Ovary (tissue), 9 donors: Measurements from ENCODE around the gene MAP7. TPM values are rescaled to one million over a fixed set of nuclear protein-coding genes. Genes with fewer than 3 reads are reported as not detected.
"Not testable (repeated sequence)": the region's sequence is repeated elsewhere in the genome, so short reads cannot be mapped to it uniquely, and the experiment has no call there.

Source experiments
- DNase-seq, 5 donors: peaks; one replicate each; pipeline ENCODE4 v3.0.0-alpha.2; 2019 to 2020
- H3K27ac ChIP-seq, 2 donors: fragments of 200-600 bp; one replicate each; pipeline versions ENCODE4 v1.5.1 to v1.8.0; 2019 to 2022
- H3K27me3 ChIP-seq: fragments of 200-600 bp; one replicate; pipeline ENCODE4 v1.8.0; 2022
- H3K36me3 ChIP-seq: fragments of 200-600 bp; sonication (generic); one replicate; pipeline ENCODE4 v1.5.1; 2019
- H3K4me1 ChIP-seq: one replicate; pipeline ENCODE4 v1.8.1; 2013; ENCODE audit warnings: mild to moderate bottlenecking, moderate library complexity; ENCODE audit not compliant: insufficient read depth
- H3K4me3 ChIP-seq: fragments of 200-600 bp; sonication (generic); one replicate; pipeline ENCODE4 v1.5.1; 2017
- H3K9me3 ChIP-seq, 2 donors: fragments of 200-600 bp in 1 of 2; sonication (generic) in 1 of 2; one replicate each; pipeline versions ENCODE4 v1.5.1 to v1.8.1; 2013 to 2019; ENCODE audit warnings: mild to moderate bottlenecking in 1 of 2, moderate library complexity in 1 of 2
- EP300 ChIP-seq: sonication (generic); formaldehyde crosslinking; IDR thresholded peaks from one replicate; pipeline ENCODE4 v1.6.1; 2017; ENCODE audit warnings: antibody characterized with exemption
- POLR2A ChIP-seq: fragments of 450-650 bp; IDR thresholded peaks from one replicate; pipeline ENCODE4 v1.6.1; 2017; ENCODE audit warnings: antibody characterized with exemption, mild to moderate bottlenecking, moderate library complexity
- WGBS, 3 donors: extraction: QIAGEN DNeasy Blood & Tissue Kit in 1 of 3; methylation state at CpG; one replicate each; pipeline versions ENCODE4 v1.1.5 to v1.1.7; 2013 to 2017; 5-methylcytosine and 5-hydroxymethylcytosine counted together
- intact Hi-C, 4 donors: fragments of 100-400 bp; cut with DNase I; formaldehyde crosslinking; loops; one replicate each; pipeline versions ENCODE4 v1.11.0 to v1.15.1; 2022 to 2023
- polyA plus RNA-seq, 2 donors: library from polyadenylated mRNA; stranded (reverse); fragments of 200-250 nt in 1 of 2; fragments of 350-450 nt in 1 of 2; fragmentation: Illumina TruSeq in 1 of 2; extraction: RNeasy Lipid Tissue Mini Kit (QIAGEN cat#74804) in 1 of 2; gene quantifications; one replicate each; pipeline ENCODE4 v1.2.3, GENCODE V29; 2013 to 2014
- total RNA-seq, 7 donors: library from RNA; depleted of rRNA in 2 of 7; stranded (reverse); fragments of >200 nt in 2 of 7; fragmentation: NEBNext Ultra II Directional in 3 of 7; extraction: Animal tissue kit (Norgen Biotek cat#: 25700) in 3 of 7; gene quantifications; one replicate each; pipeline versions ENCODE4 v1.1.0 to v1.2.4, GENCODE V29; 2016 to 2023
- TF ChIP-seq, protein P1 (sequence below), 3 donors: fragments of 450-650 bp in 2 of 3; fragments of 200-600 bp in 1 of 3; IDR thresholded peaks; one replicate each; pipeline versions ENCODE4 v1.5.1 to v1.8.0; 2016 to 2022; ENCODE audit warnings: antibody characterized with exemption in 3 of 3, mild to moderate bottlenecking in 1 of 3
- donor health status: DM: no; HTN: no; CAD: no; lungs with moderate emphysema.
- donor health status: DM: no; HTN: no; CAD: no.
- donor health status: Bipolar disorder and iron deficiency.
- donor health status: DM: yes; HTN: yes; CAD: no.
- donor health status: DM: no; HTN: no; CAD: no.
- donor health status: DM: yes; HTN: yes; CAD: no.

The MAP7 gene
- total and polyA plus RNA-seq, 9 donors: 1.2 to 13.0 (median 3.6) TPM

DNA sequence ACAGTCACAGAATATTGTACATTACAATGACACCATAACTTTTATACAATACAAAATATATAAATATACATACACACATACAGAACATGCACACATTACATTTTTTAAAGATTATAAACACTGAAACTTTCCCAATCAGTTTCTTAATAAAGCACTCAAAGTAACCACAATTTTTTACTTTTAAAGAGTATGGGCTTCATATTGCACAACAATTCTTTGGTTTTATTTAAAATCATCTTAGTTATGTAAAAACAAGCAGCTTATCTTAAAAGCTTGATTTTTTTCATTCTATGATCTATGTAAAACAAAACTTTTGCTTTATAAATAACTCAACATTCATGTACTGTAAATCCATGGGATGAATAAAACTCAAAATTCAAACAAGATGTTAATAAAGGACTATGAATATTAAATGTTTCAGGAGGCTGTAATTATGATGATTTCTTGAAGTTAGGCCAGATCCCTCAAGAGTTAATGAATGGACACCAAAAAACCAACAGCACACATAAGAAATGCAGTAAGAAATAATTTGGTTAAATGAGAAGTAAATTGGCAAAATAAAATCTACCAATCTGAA, 167.5 kb downstream of the MAP7 start:
- Histone ChIP-seq H3K4me1 (no peaks in the 10 kb centered on the region), H3K27me3 (no peaks in the 10 kb centered on the region), H3K9me3 (no peaks in the 10 kb centered on the region), H3K4me3 (no peak overlapping the region), H3K27ac (peak overlapping the region in 1 of 2 donors; percentile 32), H3K36me3 (no peaks in the 10 kb centered on the region)
- DNase-seq: no peak
- TF ChIP-seq EP300 (no peak), POLR2A (no peak)
- TF ChIP-seq, protein P1, sequence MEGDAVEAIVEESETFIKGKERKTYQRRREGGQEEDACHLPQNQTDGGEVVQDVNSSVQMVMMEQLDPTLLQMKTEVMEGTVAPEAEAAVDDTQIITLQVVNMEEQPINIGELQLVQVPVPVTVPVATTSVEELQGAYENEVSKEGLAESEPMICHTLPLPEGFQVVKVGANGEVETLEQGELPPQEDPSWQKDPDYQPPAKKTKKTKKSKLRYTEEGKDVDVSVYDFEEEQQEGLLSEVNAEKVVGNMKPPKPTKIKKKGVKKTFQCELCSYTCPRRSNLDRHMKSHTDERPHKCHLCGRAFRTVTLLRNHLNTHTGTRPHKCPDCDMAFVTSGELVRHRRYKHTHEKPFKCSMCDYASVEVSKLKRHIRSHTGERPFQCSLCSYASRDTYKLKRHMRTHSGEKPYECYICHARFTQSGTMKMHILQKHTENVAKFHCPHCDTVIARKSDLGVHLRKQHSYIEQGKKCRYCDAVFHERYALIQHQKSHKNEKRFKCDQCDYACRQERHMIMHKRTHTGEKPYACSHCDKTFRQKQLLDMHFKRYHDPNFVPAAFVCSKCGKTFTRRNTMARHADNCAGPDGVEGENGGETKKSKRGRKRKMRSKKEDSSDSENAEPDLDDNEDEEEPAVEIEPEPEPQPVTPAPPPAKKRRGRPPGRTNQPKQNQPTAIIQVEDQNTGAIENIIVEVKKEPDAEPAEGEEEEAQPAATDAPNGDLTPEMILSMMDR (IDR thresholded peaks at IDR 0.05): no peak
- intact Hi-C loops: no loop called here

DNA sequence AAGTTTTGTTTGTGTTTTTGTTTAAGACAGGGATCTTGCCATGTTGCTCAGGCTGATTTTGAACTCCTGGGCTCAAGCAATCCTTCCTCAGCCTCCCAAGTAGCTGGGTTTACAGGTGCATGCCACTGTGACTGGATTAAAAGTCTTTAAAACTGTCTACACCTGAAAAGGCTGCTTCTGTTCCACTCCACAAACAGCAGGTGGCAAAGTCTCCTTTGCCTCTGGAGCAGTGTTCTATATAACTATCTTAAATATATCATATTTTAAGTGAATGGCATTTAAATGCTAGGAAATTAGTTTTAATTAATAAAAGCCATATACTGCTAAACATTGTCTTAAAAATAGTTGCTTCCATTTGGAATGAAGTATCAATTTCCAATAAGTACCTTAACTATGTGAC, 171.3 kb downstream of the MAP7 start:
- H3K36me3 ChIP-seq: no peaks in the 10 kb centered on the region
- no peak overlapping the region for H3K4me3 ChIP-seq
- intact Hi-C loops: no loop called here
- H3K9me3 ChIP-seq: no peaks in the 10 kb centered on the region
- no peaks in the 10 kb centered on the region for H3K4me1 ChIP-seq
- H3K27me3 ChIP-seq: no peaks in the 10 kb centered on the region
- DNase-seq: no peak
- H3K27ac ChIP-seq: no peak overlapping the region
- TF ChIP-seq POLR2A: no peak
- TF ChIP-seq EP300: no peak
- TF ChIP-seq, protein P1 (IDR thresholded peaks at IDR 0.05): no peak

DNA sequence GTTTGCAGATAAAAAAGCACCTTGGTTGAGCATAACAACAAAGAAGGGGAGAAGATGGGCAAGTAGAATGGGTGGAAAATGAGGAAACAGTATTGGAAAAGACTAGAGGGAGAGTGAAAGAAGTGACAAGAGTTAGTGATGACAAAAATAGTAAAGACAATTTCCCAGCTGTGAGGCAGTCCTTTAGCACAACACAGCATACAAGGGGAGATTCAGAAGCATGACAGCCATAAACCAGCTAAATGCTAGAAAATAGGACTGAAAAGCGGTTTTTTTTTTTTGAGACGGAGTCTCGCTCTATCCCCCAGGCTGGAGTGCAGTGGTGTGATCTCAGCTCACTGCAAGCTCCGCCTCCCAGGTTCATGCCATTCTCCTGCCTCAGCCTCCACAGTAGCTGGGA, 174.4 kb downstream of the MAP7 start:
- H3K4me1 ChIP-seq, intact Hi-C loops, H3K27ac ChIP-seq, H3K27me3 ChIP-seq, H3K4me3 ChIP-seq, H3K36me3 ChIP-seq, DNase-seq, H3K9me3 ChIP-seq: not testable (repeated sequence)
- WGBS, 3 donors: 97 to 98% (median 98%) methylated on average over 4 of the region's 4 CpGs

DNA sequence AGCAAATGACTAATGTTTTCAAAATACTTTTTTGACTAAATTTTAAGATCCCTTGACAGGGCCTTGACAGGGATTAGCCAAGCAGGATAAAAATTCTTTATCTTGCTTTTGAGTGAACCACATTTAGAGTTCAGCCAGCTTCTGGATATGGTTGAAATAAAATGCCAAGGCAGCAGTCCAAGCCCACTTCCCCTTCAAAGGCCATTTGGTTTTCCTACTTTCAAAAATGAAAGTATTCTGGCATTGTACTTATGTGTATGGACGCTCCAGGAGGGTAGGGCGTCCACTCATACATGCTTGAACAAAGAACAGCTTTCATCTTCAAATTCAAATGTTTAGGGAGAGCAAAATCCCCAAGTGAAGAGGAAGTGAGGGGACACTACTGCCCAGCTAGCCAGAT, 178.3 kb downstream of the MAP7 start:
- intact Hi-C loops: no loop called here
- Histone ChIP-seq H3K36me3 (no peaks in the 10 kb centered on the region), H3K4me1 (no peaks in the 10 kb centered on the region), H3K4me3 (no peak overlapping the region), H3K9me3 (no peaks in the 10 kb centered on the region), H3K27ac (no peak overlapping the region), H3K27me3 (no peaks in the 10 kb centered on the region)
- WGBS, 3 donors: 43 to 57% (median 50%) methylated on average over 2 of the region's 2 CpGs
- DNase-seq: no peak
- TF ChIP-seq POLR2A (no peak), EP300 (no peak)
- TF ChIP-seq, protein P1 (IDR thresholded peaks at IDR 0.05): no peak

DNA sequence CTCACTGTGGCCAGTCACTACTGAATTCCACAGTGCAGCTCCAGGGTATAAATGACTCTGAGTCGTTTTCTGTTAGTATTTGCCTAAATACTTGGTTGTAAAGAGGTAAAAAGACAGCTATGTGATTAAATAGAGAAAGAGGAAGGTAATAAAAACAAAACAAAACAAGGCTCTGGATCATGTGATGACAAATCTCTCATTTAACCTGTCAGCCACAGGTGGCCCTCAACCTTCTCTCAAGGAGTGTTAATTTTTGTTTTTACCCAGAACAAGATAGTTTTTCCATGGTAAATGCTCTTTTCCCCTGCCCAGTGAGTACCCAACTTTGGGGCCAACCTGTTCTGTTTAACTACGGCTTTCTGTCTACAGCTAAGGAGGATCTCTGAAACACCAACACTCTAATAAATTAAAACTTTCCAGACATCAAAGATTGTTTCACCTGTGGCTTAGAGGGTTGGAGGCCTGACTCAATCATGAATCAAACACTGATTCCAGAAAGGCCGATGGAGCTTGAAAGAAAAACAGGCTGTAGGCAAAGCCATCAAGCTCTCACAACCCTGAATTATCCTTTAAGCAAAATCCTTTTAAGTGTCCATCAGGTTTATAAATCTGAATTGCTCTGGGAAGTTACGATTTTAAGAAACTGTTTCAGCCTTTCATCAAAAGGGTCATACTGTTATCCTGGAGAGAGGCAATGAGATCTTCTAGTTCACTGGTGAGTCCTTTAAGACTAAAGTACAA, 179.1 kb downstream of the MAP7 start:
- 70 to 88% (median 82%) methylated on average over 4 of the region's 4 CpGs for WGBS, 3 donors
- TF ChIP-seq, protein P1 (IDR thresholded peaks at IDR 0.05): no peak
- TF ChIP-seq POLR2A (no peak), EP300 (no peak)
- H3K4me1 ChIP-seq: no peaks in the 10 kb centered on the region
- no peaks in the 10 kb centered on the region for H3K27me3 ChIP-seq
- no peaks in the 10 kb centered on the region for H3K36me3 ChIP-seq
- no peaks in the 10 kb centered on the region for H3K9me3 ChIP-seq
- H3K4me3 ChIP-seq: no peak overlapping the region
- H3K27ac ChIP-seq: no peak overlapping the region
- intact Hi-C loops: no loop called here
- no peak for DNase-seq
